ENCODE data around the gene FOXK2.

DNA sequence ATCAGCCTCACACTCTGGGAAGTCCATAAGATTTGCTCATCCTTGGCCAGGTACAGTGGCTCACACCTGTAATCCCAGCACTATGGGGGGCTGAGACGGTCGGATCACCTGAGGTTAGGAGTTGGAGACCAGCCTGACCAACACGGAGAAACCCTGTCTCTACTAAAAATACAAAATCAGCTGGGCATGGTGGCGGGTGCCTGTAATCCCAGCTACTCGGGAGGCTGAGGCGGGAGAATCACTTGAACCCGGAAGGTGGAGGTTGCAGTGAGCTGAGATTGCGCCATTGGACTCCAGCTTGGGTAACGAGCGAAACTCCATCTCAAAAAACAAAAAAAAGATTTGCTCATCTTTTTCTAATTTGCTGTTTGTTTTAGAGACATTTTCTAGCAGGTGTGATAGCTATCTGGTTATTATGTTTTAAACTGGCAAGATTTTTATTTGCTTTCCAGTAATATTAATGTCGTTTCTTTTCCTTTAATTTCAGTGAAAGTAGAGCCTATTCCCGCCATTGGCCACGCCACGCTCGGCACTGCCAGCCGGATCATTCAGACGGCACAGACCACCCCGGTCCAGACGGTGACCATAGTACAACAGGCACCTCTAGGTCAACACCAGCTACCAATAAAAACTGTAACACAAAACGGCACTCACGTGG, 67.2 kb downstream of the FOXK2 start:
- TF ChIP-seq POLR2A (IDR thresholded peaks at IDR 0.05) (no peak), POLR2AphosphoS5 (IDR thresholded peaks at IDR 0.05) (no peak)
- TF ChIP-seq, protein P1, sequence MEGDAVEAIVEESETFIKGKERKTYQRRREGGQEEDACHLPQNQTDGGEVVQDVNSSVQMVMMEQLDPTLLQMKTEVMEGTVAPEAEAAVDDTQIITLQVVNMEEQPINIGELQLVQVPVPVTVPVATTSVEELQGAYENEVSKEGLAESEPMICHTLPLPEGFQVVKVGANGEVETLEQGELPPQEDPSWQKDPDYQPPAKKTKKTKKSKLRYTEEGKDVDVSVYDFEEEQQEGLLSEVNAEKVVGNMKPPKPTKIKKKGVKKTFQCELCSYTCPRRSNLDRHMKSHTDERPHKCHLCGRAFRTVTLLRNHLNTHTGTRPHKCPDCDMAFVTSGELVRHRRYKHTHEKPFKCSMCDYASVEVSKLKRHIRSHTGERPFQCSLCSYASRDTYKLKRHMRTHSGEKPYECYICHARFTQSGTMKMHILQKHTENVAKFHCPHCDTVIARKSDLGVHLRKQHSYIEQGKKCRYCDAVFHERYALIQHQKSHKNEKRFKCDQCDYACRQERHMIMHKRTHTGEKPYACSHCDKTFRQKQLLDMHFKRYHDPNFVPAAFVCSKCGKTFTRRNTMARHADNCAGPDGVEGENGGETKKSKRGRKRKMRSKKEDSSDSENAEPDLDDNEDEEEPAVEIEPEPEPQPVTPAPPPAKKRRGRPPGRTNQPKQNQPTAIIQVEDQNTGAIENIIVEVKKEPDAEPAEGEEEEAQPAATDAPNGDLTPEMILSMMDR (IDR thresholded peaks at IDR 0.05), result no peak

Data from upper lobe of left lung (tissue), 4 donors.